MCF 10A (cell line): Measurements from ENCODE around the gene REPIN1. TPM values are rescaled to one million over a fixed set of nuclear protein-coding genes. Genes with fewer than 3 reads are reported as not detected.
A peak's percentile ranks its signal among the peaks of the same experiment; 100 is the strongest.

Experiments
- BruUV-seq: library from RNA; stranded (reverse); fragments of 400-500 nt; replicated peaks from 2 replicates; lab custom pipeline; 2021; lab: Mats Ljungman, UMichigan
- CTCF ChIA-PET: fragments of 300-600 bp; sonication (Branson Sonifier 250); formaldehyde crosslinking; extraction: SDS; loops from one replicate; lab custom pipeline; 2021; ENCODE audit warnings: antibody characterized with exemption, inconsistent platforms; lab: Yijun Ruan, JAX
- POLR2A ChIA-PET: fragments of 300-600, 350-650 bp; sonication (Branson Sonifier 250); formaldehyde crosslinking; extraction: SDS; loops from one replicate; lab custom pipeline; 2020; ENCODE audit warnings: antibody characterized with exemption, inconsistent platforms; lab: Yijun Ruan, JAX
- DNase-seq: peaks from one replicate; pipeline ENCODE4 v3.0.0-alpha.2; 2018; ENCODE audit not compliant: unreplicated experiment
- H3K27ac Mint-ChIP-seq: one replicate; pipeline ENCODE4 v1.8.0; 2022; ENCODE audit warnings: mild to moderate bottlenecking, low read depth, mixed read lengths; ENCODE audit not compliant: unreplicated experiment
- H3K27me3 Mint-ChIP-seq: one replicate; pipeline ENCODE4 v1.8.0; 2022; ENCODE audit warnings: mixed read lengths; ENCODE audit not compliant: insufficient read depth, unreplicated experiment
- H3K36me3 Mint-ChIP-seq: one replicate; pipeline ENCODE4 v1.8.0; 2022; ENCODE audit warnings: mild to moderate bottlenecking, moderate library complexity, mixed read lengths; ENCODE audit not compliant: insufficient read depth, unreplicated experiment
- H3K4me1 Mint-ChIP-seq: one replicate; pipeline ENCODE4 v1.8.0; 2022; ENCODE audit warnings: mixed read lengths; ENCODE audit not compliant: insufficient read depth, unreplicated experiment
- H3K4me3 Mint-ChIP-seq: one replicate; pipeline ENCODE4 v1.8.0; 2022; ENCODE audit warnings: mild to moderate bottlenecking, moderate library complexity, mixed read lengths; ENCODE audit not compliant: unreplicated experiment
- H3K9me3 Mint-ChIP-seq: one replicate; pipeline ENCODE4 v1.8.0; 2022; ENCODE audit warnings: mixed read lengths; ENCODE audit not compliant: unreplicated experiment
- intact Hi-C: fragments of 100-400 bp; cut with micrococcal nuclease; formaldehyde crosslinking; loops from 2 replicates; pipeline ENCODE4 v1.14.1; 2022
- total RNA-seq: library from RNA; stranded (reverse); gene quantifications from 2 replicates; pipeline ENCODE4 v1.2.3, GENCODE V29; 2022
- TF ChIP-seq, protein P1 (sequence below): fragments of 200-600 bp; IDR thresholded peaks from one replicate; pipeline ENCODE4 v1.8.0; 2022; ENCODE audit warnings: antibody characterized with exemption, mild to moderate bottlenecking; ENCODE audit not compliant: unreplicated experiment

The REPIN1 gene
- total RNA-seq, 1 experiment from 2014 or later = 80.8 TPM

DNA sequence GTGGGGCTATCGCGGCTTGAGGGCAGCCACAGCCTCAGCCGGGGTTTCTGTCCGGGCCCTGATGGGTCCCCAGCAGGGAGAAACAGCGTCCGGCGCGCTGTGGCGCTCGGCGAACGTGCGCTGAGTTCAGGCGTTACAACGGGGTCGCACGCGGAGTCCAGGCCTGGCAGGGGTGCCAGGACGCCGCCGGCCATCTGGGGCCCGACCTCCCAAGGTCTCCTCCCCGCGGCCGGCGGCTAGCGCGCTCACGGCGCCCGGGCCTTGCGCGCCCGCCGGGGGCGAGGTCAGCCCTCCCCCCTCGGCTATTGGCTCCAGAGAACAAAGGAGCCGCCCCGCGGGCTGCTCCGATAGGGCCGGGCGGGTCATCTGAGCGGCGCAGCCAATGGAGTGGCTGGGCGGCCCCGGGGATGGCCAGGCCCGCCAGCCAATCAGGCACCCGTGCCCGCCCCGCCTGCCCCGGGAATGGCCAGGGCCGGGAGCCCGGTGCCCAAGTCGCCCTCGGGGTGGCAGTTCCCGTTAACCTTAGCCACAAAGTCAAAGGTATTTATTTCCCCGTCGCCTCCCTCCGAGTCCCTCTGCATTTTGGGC, 10.3 kb downstream of the REPIN1 start, which contains the start of gene ZNF775:
Gene ZNF775, plus strand, starts transcription at position 478 of the 588 bp plus-strand sequence. CDS start 9,141 bp downstream, outside the sequence.
- Mint-ChIP-seq H3K4me3 (peak within 1 kb of the TSS; percentile 82), H3K27me3 (no peaks in the 10 kb centered on the region), H3K4me1 (peaks cover 27% of the 10 kb centered on the region), H3K9me3 (no peaks in the 10 kb centered on the region), H3K36me3 (peaks cover 11% of the 10 kb centered on the region), H3K27ac (peak within 1 kb of the TSS; percentile 62)
- intact Hi-C loops = loop anchor here (1.0 kb wide), 2 partner anchors 11 to 26 kb away; partner anchors contain the start of gene REPIN1
- TF ChIP-seq, protein P1, sequence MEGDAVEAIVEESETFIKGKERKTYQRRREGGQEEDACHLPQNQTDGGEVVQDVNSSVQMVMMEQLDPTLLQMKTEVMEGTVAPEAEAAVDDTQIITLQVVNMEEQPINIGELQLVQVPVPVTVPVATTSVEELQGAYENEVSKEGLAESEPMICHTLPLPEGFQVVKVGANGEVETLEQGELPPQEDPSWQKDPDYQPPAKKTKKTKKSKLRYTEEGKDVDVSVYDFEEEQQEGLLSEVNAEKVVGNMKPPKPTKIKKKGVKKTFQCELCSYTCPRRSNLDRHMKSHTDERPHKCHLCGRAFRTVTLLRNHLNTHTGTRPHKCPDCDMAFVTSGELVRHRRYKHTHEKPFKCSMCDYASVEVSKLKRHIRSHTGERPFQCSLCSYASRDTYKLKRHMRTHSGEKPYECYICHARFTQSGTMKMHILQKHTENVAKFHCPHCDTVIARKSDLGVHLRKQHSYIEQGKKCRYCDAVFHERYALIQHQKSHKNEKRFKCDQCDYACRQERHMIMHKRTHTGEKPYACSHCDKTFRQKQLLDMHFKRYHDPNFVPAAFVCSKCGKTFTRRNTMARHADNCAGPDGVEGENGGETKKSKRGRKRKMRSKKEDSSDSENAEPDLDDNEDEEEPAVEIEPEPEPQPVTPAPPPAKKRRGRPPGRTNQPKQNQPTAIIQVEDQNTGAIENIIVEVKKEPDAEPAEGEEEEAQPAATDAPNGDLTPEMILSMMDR = no peak
- BruUV-seq = no TSS peak
- ChIA-PET CTCF (interaction anchor here (0.7 to 2.1 kb wide), 4 partner anchors 9 to 41 kb away, joined by 4 to 8 read pairs (median 6); no protein-coding TSS in a partner anchor), POLR2A (interaction anchor here (0.8 to 2.4 kb wide), 4 partner anchors 10 to 41 kb away, joined by 3 to 49 read pairs (median 8); partner anchors contain the start of gene REPIN1)
- DNase-seq = peak; percentile 94

DNA sequence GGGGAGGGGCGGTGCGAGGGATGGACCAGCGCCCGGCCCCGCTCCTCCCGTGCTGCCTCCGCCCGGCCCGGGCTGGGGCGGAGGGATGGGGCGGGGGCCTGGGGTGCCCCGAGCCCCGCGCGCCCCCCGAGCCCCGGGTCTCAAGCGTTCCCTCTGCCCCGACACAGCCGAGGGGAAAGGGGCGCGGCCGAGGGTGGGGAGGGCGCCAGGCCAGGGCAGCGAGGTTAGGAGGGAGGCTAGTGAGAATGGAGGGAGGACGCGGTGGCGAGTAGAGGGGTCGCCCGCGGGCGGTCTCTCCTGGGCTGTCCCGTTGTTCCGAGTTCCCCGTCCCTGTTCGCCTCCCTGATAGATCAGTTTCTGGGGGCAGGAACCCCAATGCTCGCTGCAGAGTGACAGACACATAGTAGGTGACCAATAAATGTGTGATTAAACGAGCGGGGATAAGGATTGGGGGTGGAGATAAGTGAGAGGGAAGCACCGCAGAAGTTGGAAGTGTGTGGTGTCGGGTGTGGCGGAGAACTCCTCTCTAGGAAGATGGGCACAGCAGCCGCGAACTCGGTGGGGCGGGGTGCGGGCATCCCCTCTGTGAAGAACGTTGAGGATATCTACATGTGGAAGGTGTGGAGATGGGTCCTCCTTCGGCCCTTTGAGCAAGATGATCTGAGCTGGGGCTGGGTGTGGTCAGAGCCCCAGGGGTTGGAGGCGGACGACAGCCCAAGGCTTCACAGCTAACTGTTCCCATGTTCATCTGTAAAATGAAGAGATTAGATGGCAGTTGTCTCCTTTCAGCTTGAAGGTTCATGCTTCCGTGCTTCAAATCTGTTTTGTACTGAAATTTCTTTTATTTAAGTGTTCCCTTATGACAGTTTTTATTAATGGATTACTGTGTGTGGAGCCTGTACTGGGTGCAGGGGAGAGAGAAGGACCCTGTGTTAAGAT, 11.1 kb downstream of the REPIN1 start:
- peak; percentile 36 for DNase-seq
- H3K36me3 Mint-ChIP-seq = peaks cover 3% of the 10 kb centered on the region
- H3K27me3 Mint-ChIP-seq = no peaks in the 10 kb centered on the region
- TF ChIP-seq, protein P1 = no peak
- ChIA-PET POLR2A (interaction anchor here (1.6 to 1.8 kb wide), 2 partner anchors 10 to 25 kb away, joined by 5 to 28 read pairs; partner anchors contain the start of gene REPIN1), CTCF (interaction anchor here (0.6 kb wide), 1 partner anchor 10 kb away, joined by 3 read pairs; no protein-coding TSS in a partner anchor)
- H3K4me1 Mint-ChIP-seq = peaks cover 27% of the 10 kb centered on the region
- no TSS peak for BruUV-seq
- H3K9me3 Mint-ChIP-seq = no peaks in the 10 kb centered on the region
- peak overlapping the region; percentile 62 for H3K27ac Mint-ChIP-seq
- H3K4me3 Mint-ChIP-seq = peak overlapping the region; percentile 82
- intact Hi-C loops = loop anchor here (1.0 kb wide), 3 partner anchors 11 to 26 kb away; partner anchors contain the start of gene REPIN1

DNA sequence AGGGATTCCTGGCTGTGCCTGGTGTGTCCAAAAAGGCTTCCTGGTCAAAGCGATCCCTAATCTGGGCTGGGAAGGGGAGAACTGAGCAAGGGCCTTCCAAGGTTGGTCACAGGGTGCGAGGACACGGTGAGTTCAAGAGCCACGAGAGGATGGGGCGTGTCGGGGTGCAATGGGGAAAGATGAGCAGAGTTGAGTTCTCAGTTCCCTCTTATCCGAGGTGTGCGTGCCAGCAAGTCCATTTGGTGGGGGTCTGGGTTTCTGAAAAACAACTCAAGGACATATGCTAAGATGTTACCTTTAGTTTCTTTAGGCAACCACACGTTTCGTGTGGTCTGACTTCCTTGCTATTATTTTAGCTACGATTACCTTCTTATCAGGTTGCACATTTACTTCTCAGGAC, 11.8 kb downstream of the REPIN1 start:
- no TSS peak for BruUV-seq
- CTCF ChIA-PET = interaction anchor here (0.6 to 0.8 kb wide), 2 partner anchors 11 to 37 kb away, joined by 3 read pairs; no protein-coding TSS in a partner anchor
- no peaks in the 10 kb centered on the region for H3K36me3 Mint-ChIP-seq

More for the DNA sequence above, 11.8 kb downstream of the REPIN1 start:
- no peak for DNase-seq
- Mint-ChIP-seq H3K27me3 (no peaks in the 10 kb centered on the region), H3K4me3 (peak overlapping the region; percentile 82), H3K27ac (no peak overlapping the region), H3K4me1 (peaks cover 27% of the 10 kb centered on the region), H3K9me3 (no peaks in the 10 kb centered on the region)
- POLR2A ChIA-PET = interaction anchor here (0.6 to 1.8 kb wide), 3 partner anchors 11 to 24 kb away, joined by 3 to 28 read pairs (median 5); partner anchors contain the start of gene REPIN1
- intact Hi-C loops = loop anchor here (1.0 kb wide), 1 partner anchor 20 kb away; no protein-coding TSS in a partner anchor
- TF ChIP-seq, protein P1 = no peak
